WTC11 (cell line): ENCODE data around the gene TM9SF4. TPM values are rescaled to one million over a fixed set of nuclear protein-coding genes. Genes with fewer than 3 reads are reported as not detected.
A peak's percentile ranks its signal among the peaks of the same experiment; 100 is the strongest.

Experiments
- ATAC-seq: fragments of 200-7000 bp; cut with Tn5 transposase; 2 replicates; pipeline ENCODE4 v1.10.0; 2021; ENCODE audit warnings: mild to moderate bottlenecking, moderate library complexity
- CTCF ChIA-PET: fragments of 300-600 bp; sonication (Branson Sonifier 250); formaldehyde crosslinking; loops from one replicate; lab custom pipeline; 2021; ENCODE audit warnings: antibody characterized with exemption; lab: Charles Lee
- POLR2A ChIA-PET: fragments of 350-600 bp; sonication (Branson Sonifier 250); formaldehyde crosslinking; loops from one replicate; lab custom pipeline; 2021; ENCODE audit warnings: antibody characterized with exemption; lab: Charles Lee
- DNase-seq: peaks from one replicate; pipeline ENCODE4 v3.0.0; 2021; ENCODE audit warnings: low spot score
- H3K27ac Mint-ChIP-seq: 2 replicates; pipeline ENCODE4 v1.8.0; 2021; ENCODE audit warnings: mixed read lengths
- H3K27me3 Mint-ChIP-seq: 2 replicates; pipeline ENCODE4 v1.8.0; 2021; ENCODE audit warnings: low read depth, mild to moderate bottlenecking, moderate library complexity, mixed read lengths
- H3K36me3 Mint-ChIP-seq: 2 replicates; pipeline ENCODE4 v1.8.0; 2021; ENCODE audit warnings: mixed read lengths
- H3K4me1 Mint-ChIP-seq: 2 replicates; pipeline ENCODE4 v1.8.0; 2022; ENCODE audit warnings: mixed read lengths
- H3K4me3 Mint-ChIP-seq: 2 replicates; pipeline ENCODE4 v1.8.0; 2021; ENCODE audit warnings: mild to moderate bottlenecking, moderate library complexity, mixed read lengths
- H3K9me3 Mint-ChIP-seq: 2 replicates; pipeline ENCODE4 v1.8.0; 2021; ENCODE audit warnings: mixed read lengths
- ARID4B ChIP-seq: sonication (generic); formaldehyde crosslinking; IDR thresholded peaks from 2 replicates; pipeline ENCODE4 v1.8.0; 2023; ENCODE audit warnings: missing genetic modification reagents, mild to moderate bottlenecking, borderline replicate concordance
- NFYB ChIP-seq: sonication (generic); formaldehyde crosslinking; conservative IDR thresholded peaks from 2 replicates; pipeline ENCODE4 v1.8.0; 2022; ENCODE audit warnings: low read depth, missing genetic modification reagents
- OVOL2 ChIP-seq: fragments of 250-450 bp; sonication (Bioruptor Pico); IDR thresholded peaks from 2 replicates; pipeline ENCODE4 v1.9.0; 2021; ENCODE audit warnings: mild to moderate bottlenecking, borderline replicate concordance
- ZMAT4 ChIP-seq: fragments of 250-450 bp; sonication (Bioruptor Pico); IDR thresholded peaks from 2 replicates; pipeline ENCODE4 v1.9.0; 2021; ENCODE audit warnings: mild to moderate bottlenecking
- ZNF263 ChIP-seq: sonication (generic); formaldehyde crosslinking; IDR thresholded peaks from 2 replicates; pipeline ENCODE4 v1.8.1; 2022; ENCODE audit warnings: low read depth, mild to moderate bottlenecking, moderate library complexity, missing genetic modification reagents
- ZNF512 ChIP-seq: sonication (generic); formaldehyde crosslinking; IDR thresholded peaks from 2 replicates; pipeline ENCODE4 v1.8.1; 2022; ENCODE audit warnings: missing genetic modification reagents, borderline replicate concordance
- ZNF671 ChIP-seq: fragments of 250-450 bp; sonication (Bioruptor Pico); IDR thresholded peaks from 2 replicates; pipeline ENCODE4 v1.8.0; 2021; ENCODE audit warnings: mild to moderate bottlenecking
- total RNA-seq: library from RNA; stranded (reverse); gene quantifications from 3 replicates; pipeline ENCODE4 v1.2.3, GENCODE V29; 2021

Gene TM9SF4
- total RNA-seq, 1 experiment from 2014 or later, result 44.8 TPM

- Mint-ChIP-seq H3K27me3 (no peaks in the 10 kb centered on the region), H3K4me3 (no peak overlapping the region), H3K4me1 (peaks cover 9% of the 10 kb centered on the region), H3K36me3 (no peaks in the 10 kb centered on the region), H3K27ac (no peak overlapping the region), H3K9me3 (no peaks in the 10 kb centered on the region)
- POLR2A ChIA-PET, result no interaction called here
- no peak for ATAC-seq
- DNase-seq, result no peak
- TF ChIP-seq ARID4B (CRISPR knock-in tag), result no peak
- CTCF ChIA-PET, result no interaction called here
Measured at GRCh38 chr20:32070690-32071213, 38.8 kb upstream of the TM9SF4 start.

GRCh38 chr20:32071395-32072167 lies 37.9 kb upstream of the TM9SF4 start:
- H3K9me3 Mint-ChIP-seq, result no peaks in the 10 kb centered on the region
- H3K4me1 Mint-ChIP-seq, result peaks cover 6% of the 10 kb centered on the region
- no peaks in the 10 kb centered on the region for H3K36me3 Mint-ChIP-seq
- no peaks in the 10 kb centered on the region for H3K27me3 Mint-ChIP-seq
- no peak for DNase-seq
- POLR2A ChIA-PET, result interaction anchor here (1.0 kb wide), 1 partner anchor 9 kb away, joined by 9 read pairs; no protein-coding TSS in a partner anchor
- no peak for TF ChIP-seq ZNF671
- no peak for TF ChIP-seq OVOL2 (CRISPR knock-in tag)
- no peak for TF ChIP-seq ZMAT4
- TF ChIP-seq ARID4B (CRISPR knock-in tag), result no peak
- no peak for TF ChIP-seq ZNF512 (CRISPR knock-in tag)
- no peak for TF ChIP-seq ZNF263 (CRISPR knock-in tag)
- no peak for TF ChIP-seq NFYB (CRISPR knock-in tag)
- TF ChIP-seq, all 79 proteins: peak for 0
- no peak for ATAC-seq
- CTCF ChIA-PET, result interaction anchor here (0.6 to 1.0 kb wide), 3 partner anchors 20 to 250 kb away, joined by 3 to 4 read pairs (median 3); no protein-coding TSS in a partner anchor
- peak overlapping the region; percentile 28; the same call in 1 of the 2 replicates for H3K27ac Mint-ChIP-seq
- no peak overlapping the region for H3K4me3 Mint-ChIP-seq
